Uterus (tissue), 4 donors: ENCODE measurements around the gene BCR. TPM values are rescaled to one million over a fixed set of nuclear protein-coding genes. Genes with fewer than 3 reads are reported as not detected.

Source experiments
- DNase-seq, 2 donors: peaks; one replicate each; pipeline ENCODE4 v3.0.0-alpha.2; 2019 to 2020
- H3K27ac ChIP-seq, 2 donors: fragments of 200-600 bp; sonication (generic); 1 replicate in 1 of 2; 2 replicates in 1 of 2; pipeline ENCODE4 v1.5.1; 2016 to 2018
- H3K27me3 ChIP-seq, 2 donors: fragments of 200-600 bp; sonication (generic); one replicate each; pipeline ENCODE4 v1.5.1; 2018 to 2019; ENCODE audit warnings: control low read depth in 1 of 2
- H3K36me3 ChIP-seq, 2 donors: fragments of 200-600 bp; sonication (generic); one replicate each; pipeline ENCODE4 v1.5.1; 2019; ENCODE audit warnings: control low read depth in 1 of 2
- H3K4me1 ChIP-seq, 2 donors: fragments of 200-600 bp; sonication (generic); one replicate each; pipeline ENCODE4 v1.5.1; 2018 to 2019; ENCODE audit warnings: control low read depth in 1 of 2
- H3K4me3 ChIP-seq, 2 donors: fragments of 200-600 bp; sonication (generic); 1 replicate in 1 of 2; 2 replicates in 1 of 2; pipeline ENCODE4 v1.5.1; 2018 to 2019; ENCODE audit warnings: mild to moderate bottlenecking in 1 of 2
- H3K9me3 ChIP-seq, 2 donors: fragments of 200-600 bp; sonication (generic); one replicate each; pipeline ENCODE4 v1.5.1; 2019; ENCODE audit warnings: control low read depth in 1 of 2
- CTCF ChIP-seq, 4 experiments: fragments of 200-600 bp in 2 of 4; fragments of 450-650 bp in 2 of 4; sonication (generic) in 2 of 4; IDR thresholded peaks; one replicate each; pipeline ENCODE4 v1.5.1; 2016 to 2019; ENCODE audit warnings: antibody characterized with exemption in 4 of 4, mild to moderate bottlenecking in 2 of 4, moderate library complexity in 1 of 4
- POLR2A ChIP-seq, 2 donors: fragments of 450-650 bp; IDR thresholded peaks; one replicate each; pipeline ENCODE4 v1.6.1; 2016; ENCODE audit warnings: antibody characterized with exemption in 2 of 2, mild to moderate bottlenecking in 1 of 2, moderate library complexity in 1 of 2
- intact Hi-C: fragments of 100-400 bp; cut with DNase I; formaldehyde crosslinking; loops from one replicate; pipeline ENCODE4 v1.15.1; 2023; ENCODE audit warnings: low total_unique reads
- total RNA-seq, 4 donors: library from RNA; depleted of rRNA in 3 of 4; stranded (reverse); fragments of >200 nt in 3 of 4; gene quantifications; one replicate each; pipeline versions ENCODE4 v1.1.0 to v1.2.4, GENCODE V29; 2014 to 2023
- donor health status: DM: yes; HTN: yes; CAD: no.

Gene BCR
- total RNA-seq, 4 donors from 2014 or later, result 10.6 to 93.3 (median 28.3) TPM

- Histone ChIP-seq H3K27ac (no peak overlapping the region), H3K4me3 (no peak overlapping the region), H3K36me3 (no peaks in the 10 kb centered on the region), H3K27me3 (no peaks in the 10 kb centered on the region), H3K9me3 (no peaks in the 10 kb centered on the region), H3K4me1 (peaks cover 0 to 11% of the 10 kb centered on the region in 2 donors)
- intact Hi-C loops, result no loop called here
- no peak for DNase-seq
- TF ChIP-seq POLR2A (IDR thresholded peaks at IDR 0.05), result no peak
- TF ChIP-seq CTCF (IDR thresholded peaks at IDR 0.05), result no peak
These were observed 54.3 kb downstream of the BCR start for GRCh38 chr22:23234409-23235161.

GRCh38 chr22:23235425-23235824 lies 55.1 kb downstream of the BCR start:
- Histone ChIP-seq H3K27ac (no peak overlapping the region), H3K27me3 (no peaks in the 10 kb centered on the region), H3K4me3 (no peak overlapping the region), H3K9me3 (no peaks in the 10 kb centered on the region), H3K36me3 (no peaks in the 10 kb centered on the region), H3K4me1 (peaks cover 0 to 11% of the 10 kb centered on the region in 2 donors)
- no peak for DNase-seq
- TF ChIP-seq POLR2A (IDR thresholded peaks at IDR 0.05) (no peak), CTCF (IDR thresholded peaks at IDR 0.05) (no peak)
- intact Hi-C loops, result no loop called here

GRCh38 chr22:23236026-23236425 lies 55.7 kb downstream of the BCR start:
- intact Hi-C loops, result no loop called here
- TF ChIP-seq CTCF (IDR thresholded peaks at IDR 0.05) (no peak), POLR2A (IDR thresholded peaks at IDR 0.05) (no peak)
- DNase-seq, result no peak
- Histone ChIP-seq H3K9me3 (no peaks in the 10 kb centered on the region), H3K4me1 (peaks cover 0 to 11% of the 10 kb centered on the region in 2 donors), H3K4me3 (no peak overlapping the region), H3K27me3 (no peaks in the 10 kb centered on the region), H3K27ac (no peak overlapping the region), H3K36me3 (no peaks in the 10 kb centered on the region)

- no peaks in the 10 kb centered on the region for H3K27me3 ChIP-seq
- DNase-seq, result no peak
These were observed 56.3 kb downstream of the BCR start for GRCh38 chr22:23236440-23237184.

More at GRCh38 chr22:23236440-23237184, 56.3 kb downstream of the BCR start:
- Histone ChIP-seq H3K4me1 (peaks cover 0 to 11% of the 10 kb centered on the region in 2 donors), H3K36me3 (no peaks in the 10 kb centered on the region), H3K4me3 (no peak overlapping the region), H3K27ac (no peak overlapping the region), H3K9me3 (no peaks in the 10 kb centered on the region)
- TF ChIP-seq POLR2A (IDR thresholded peaks at IDR 0.05) (no peak), CTCF (IDR thresholded peaks at IDR 0.05) (no peak)
- intact Hi-C loops, result no loop called here
